Measurements from ENCODE around the gene SLX4. TPM values are rescaled to one million over a fixed set of nuclear protein-coding genes. Genes with fewer than 3 reads are reported as not detected.

Gene SLX4
- total and polyA plus RNA-seq, 2 donors (not counting 1 experiment from before 2014, with no cell fraction given): 5.4 to 13.3 TPM

DNA sequence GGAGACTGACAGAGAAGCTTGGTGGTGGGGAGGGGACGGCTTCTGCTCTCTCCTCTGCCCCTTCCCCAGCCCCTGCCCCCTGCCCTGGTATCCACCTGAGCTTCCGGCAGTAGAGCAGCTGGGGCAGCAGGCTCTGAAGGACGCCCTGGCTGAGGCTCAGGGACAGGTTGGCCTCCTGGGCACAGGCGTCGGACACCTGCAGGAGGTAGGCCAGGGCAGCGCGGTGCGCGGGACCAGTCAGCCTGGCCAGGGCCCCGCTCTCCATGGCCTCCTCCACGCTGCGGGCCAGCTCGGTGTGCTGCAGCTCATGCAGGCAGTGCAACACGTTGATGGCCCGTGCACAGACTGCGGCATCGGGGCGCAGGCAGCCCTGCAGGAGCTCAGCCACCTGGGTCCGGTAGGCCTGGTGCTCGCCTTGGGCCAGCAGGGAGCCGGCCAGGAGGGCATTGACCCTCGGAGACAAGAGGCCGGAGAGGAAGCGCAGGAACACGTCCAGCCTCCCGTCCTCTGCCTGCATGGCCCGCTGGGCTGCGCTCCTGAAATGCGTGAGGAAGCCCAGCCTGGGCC, 48.4 kb downstream of the SLX4 start:
- ATAC-seq (ENCODE audit: low read depth): no peak
- CTCF ChIA-PET: no interaction called here
- H3K27ac Mint-ChIP-seq: no peak overlapping the region
- 99% methylated on average over 28 of the region's 29 CpGs for whole genome bisulfite sequencing (ENCODE audit: insufficient coverage)
- intact Hi-C loops (cut with micrococcal nuclease): no loop called here
- H3K27me3 Mint-ChIP-seq: no peaks in the 10 kb centered on the region
- Histone ChIP-seq H3K9ac (ENCODE audit: low read length) (no peak overlapping the region), H3K27me3 (replicated peaks in 1 of 4; ENCODE audit: control extremely low read depth in 1 of 4, control insufficient read depth in 3 of 4, insufficient read depth in 4 of 4, low read length in 3 of 4) (no peaks in the 10 kb centered on the region), H3K4me1 (ENCODE audit: control insufficient read depth in 2 of 2, insufficient read depth in 2 of 2, low read length in 2 of 2) (no peaks in the 10 kb centered on the region), H4K20me1 (ENCODE audit: control insufficient read depth, insufficient read depth, low read length, poor library complexity, severe bottlenecking) (peaks cover 5% of the 10 kb centered on the region), H3K9me3 (ENCODE audit: control extremely low read depth in 1 of 3, control insufficient read depth in 2 of 3, insufficient read depth in 1 of 3, low read length in 2 of 3) (no peaks in the 10 kb centered on the region), H3K79me2 (ENCODE audit: control insufficient read depth, insufficient read depth, low read length) (peaks cover 13% of the 10 kb centered on the region), H3K36me3 (replicated peaks in 1 of 2; ENCODE audit: control extremely low read depth in 1 of 2, control insufficient read depth in 1 of 2, extremely low read depth in 1 of 2, insufficient read depth in 2 of 2, low read length in 1 of 2) (peaks cover 0 to 69% of the 10 kb centered on the region in 2 experiments), H3K4me2 (replicated peaks; ENCODE audit: low read depth, low read length, poor library complexity, severe bottlenecking) (no peak overlapping the region), H3K4me3 (ENCODE audit: control extremely low read depth in 1 of 5, extremely low read depth in 1 of 5, insufficient read depth in 1 of 5, low read depth in 2 of 5, low read length in 4 of 5) (no peak overlapping the region), H2AFZ (ENCODE audit: insufficient read depth, low read depth, low read length, poor library complexity, severe bottlenecking) (no peak overlapping the region), H3K27ac (ENCODE audit: low read length in 2 of 2) (no peak overlapping the region)
- POLR2A ChIA-PET: interaction anchor here (0.5 kb wide), 1 partner anchor 75 kb away, joined by 3 read pairs; no protein-coding TSS in a partner anchor
- H3K4me1 Mint-ChIP-seq: no peaks in the 10 kb centered on the region
- no peak overlapping the region for H3K4me3 Mint-ChIP-seq
- DNase-seq: no peak
- no peaks in the 10 kb centered on the region for H3K9me3 Mint-ChIP-seq (ENCODE audit: insufficient read depth)
- TF ChIP-seq, protein P1, sequence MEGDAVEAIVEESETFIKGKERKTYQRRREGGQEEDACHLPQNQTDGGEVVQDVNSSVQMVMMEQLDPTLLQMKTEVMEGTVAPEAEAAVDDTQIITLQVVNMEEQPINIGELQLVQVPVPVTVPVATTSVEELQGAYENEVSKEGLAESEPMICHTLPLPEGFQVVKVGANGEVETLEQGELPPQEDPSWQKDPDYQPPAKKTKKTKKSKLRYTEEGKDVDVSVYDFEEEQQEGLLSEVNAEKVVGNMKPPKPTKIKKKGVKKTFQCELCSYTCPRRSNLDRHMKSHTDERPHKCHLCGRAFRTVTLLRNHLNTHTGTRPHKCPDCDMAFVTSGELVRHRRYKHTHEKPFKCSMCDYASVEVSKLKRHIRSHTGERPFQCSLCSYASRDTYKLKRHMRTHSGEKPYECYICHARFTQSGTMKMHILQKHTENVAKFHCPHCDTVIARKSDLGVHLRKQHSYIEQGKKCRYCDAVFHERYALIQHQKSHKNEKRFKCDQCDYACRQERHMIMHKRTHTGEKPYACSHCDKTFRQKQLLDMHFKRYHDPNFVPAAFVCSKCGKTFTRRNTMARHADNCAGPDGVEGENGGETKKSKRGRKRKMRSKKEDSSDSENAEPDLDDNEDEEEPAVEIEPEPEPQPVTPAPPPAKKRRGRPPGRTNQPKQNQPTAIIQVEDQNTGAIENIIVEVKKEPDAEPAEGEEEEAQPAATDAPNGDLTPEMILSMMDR (IDR thresholded peaks at IDR 0.05): no peak
- no peak for TF ChIP-seq EZH2 (IDR thresholded peaks at IDR 0.05; ENCODE audit: borderline replicate concordance, insufficient read depth, low read depth, low read length, poor library complexity, severe bottlenecking)

DNA sequence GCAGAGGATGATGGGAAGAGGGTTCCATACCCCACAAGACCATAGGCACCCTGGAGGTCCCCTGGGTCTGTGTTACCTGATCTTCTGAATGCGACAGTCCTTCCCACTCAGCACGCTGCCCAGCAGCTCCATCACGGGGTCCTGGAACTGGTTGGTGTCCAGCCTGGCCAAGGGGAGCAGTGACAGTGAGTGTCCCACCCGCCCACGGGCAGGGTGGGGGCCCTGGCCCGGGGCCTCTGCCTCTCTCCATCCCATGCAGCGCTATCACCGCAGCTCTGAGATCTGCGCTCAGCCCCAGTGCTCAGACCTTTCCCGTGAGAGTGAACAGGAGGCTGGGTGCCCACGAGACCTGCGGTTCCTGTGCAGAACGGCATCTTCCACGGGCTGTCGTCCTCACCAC, 49.8 kb downstream of the SLX4 start:
- no peak overlapping the region for H2AFZ ChIP-seq (ENCODE audit: insufficient read depth, low read depth, low read length, poor library complexity, severe bottlenecking)
- WGBS (ENCODE audit: insufficient coverage): 98% methylated on average over 14 of the region's 15 CpGs
- DNase-seq (no peak), ATAC-seq (ENCODE audit: low read depth) (no peak)
- no peak overlapping the region for H3K9ac ChIP-seq (ENCODE audit: low read length)
- H3K36me3 ChIP-seq (replicated peaks in 1 of 2; ENCODE audit: control extremely low read depth in 1 of 2, control insufficient read depth in 1 of 2, extremely low read depth in 1 of 2, insufficient read depth in 2 of 2, low read length in 1 of 2): peaks cover 0 to 75% of the 10 kb centered on the region in 2 experiments
- H4K20me1 ChIP-seq (ENCODE audit: control insufficient read depth, insufficient read depth, low read length, poor library complexity, severe bottlenecking): peaks cover 5% of the 10 kb centered on the region
- TF ChIP-seq EZH2 (IDR thresholded peaks at IDR 0.05; ENCODE audit: borderline replicate concordance, insufficient read depth, low read depth, low read length, poor library complexity, severe bottlenecking): no peak
- TF ChIP-seq, protein P1 (IDR thresholded peaks at IDR 0.05): no peak
- Mint-ChIP-seq H3K4me3 (no peak overlapping the region), H3K27ac (no peak overlapping the region), H3K27me3 (no peaks in the 10 kb centered on the region), H3K9me3 (ENCODE audit: insufficient read depth) (no peaks in the 10 kb centered on the region), H3K4me1 (no peaks in the 10 kb centered on the region)
- ChIA-PET POLR2A (no interaction called here), CTCF (no interaction called here)
- H3K4me2 ChIP-seq (replicated peaks; ENCODE audit: low read depth, low read length, poor library complexity, severe bottlenecking): no peak overlapping the region
- no peak overlapping the region for H3K27ac ChIP-seq (ENCODE audit: low read length in 2 of 2)
- no peaks in the 10 kb centered on the region for H3K4me1 ChIP-seq (ENCODE audit: control insufficient read depth in 2 of 2, insufficient read depth in 2 of 2, low read length in 2 of 2)
- intact Hi-C loops (cut with micrococcal nuclease): no loop called here
- H3K27me3 ChIP-seq (replicated peaks in 1 of 4; ENCODE audit: control extremely low read depth in 1 of 4, control insufficient read depth in 3 of 4, insufficient read depth in 4 of 4, low read length in 3 of 4): no peaks in the 10 kb centered on the region
- peaks cover 13% of the 10 kb centered on the region for H3K79me2 ChIP-seq (ENCODE audit: control insufficient read depth, insufficient read depth, low read length)
- H3K4me3 ChIP-seq (ENCODE audit: control extremely low read depth in 1 of 5, extremely low read depth in 1 of 5, insufficient read depth in 1 of 5, low read depth in 2 of 5, low read length in 4 of 5): no peak overlapping the region
- H3K9me3 ChIP-seq (ENCODE audit: control extremely low read depth in 1 of 3, control insufficient read depth in 2 of 3, insufficient read depth in 1 of 3, low read length in 2 of 3): no peaks in the 10 kb centered on the region
